K562 (cell line): Measurements from ENCODE around the gene NMNAT3. TPM values are rescaled to one million over a fixed set of nuclear protein-coding genes. Genes with fewer than 3 reads are reported as not detected.

Experiments
- ATAC-seq: fragments of 200-7000 bp; cut with Tn5 transposase; 3 replicates; pipeline ENCODE4 v1.9.1; 2020; ENCODE audit warnings: moderate library complexity
- BruUV-seq: library from RNA; stranded (reverse); fragments of 400-500 nt; replicated peaks from 2 replicates; lab custom pipeline; 2021; lab: Mats Ljungman, UMichigan
- CTCF ChIA-PET: fragments of 300-600 bp; formaldehyde crosslinking; extraction: SDS; loops from one replicate; lab custom pipeline; 2021; ENCODE audit warnings: low intra/inter-chr PET ratio; lab: Yijun Ruan, JAX
- POLR2A ChIA-PET: fragments of 300-600, 350-650 bp; sonication (Branson Sonifier 250); formaldehyde crosslinking; extraction: SDS; loops from one replicate; lab custom pipeline; 2021; ENCODE audit warnings: antibody characterized with exemption, inconsistent platforms; lab: Yijun Ruan, JAX
- DNase-seq, 4 experiments: peaks; one replicate each; pipeline versions ENCODE4 v3.0.0 to v3.0.0-alpha.2; 2011 to 2018; ENCODE audit warnings: low spot score in 3 of 4, mixed read lengths in 3 of 4; ENCODE audit errors: extremely low read depth in 1 of 4
- FAIRE-seq: peaks from 2 replicates; lab custom pipeline; 2011; peaks lifted over from hg19 to GRCh38; lab: Jason Lieb, UNC
- H2AFZ ChIP-seq: 2 replicates; pipeline ENCODE4 v1.6.0; 2011; ENCODE audit warnings: low read depth, low read length, control low read depth, inconsistent platforms
- H3K27ac ChIP-seq: fragments of 200-600 bp; 3 replicates; pipeline ENCODE4 v1.8.0; 2011; ENCODE audit warnings: low read depth, mild to moderate bottlenecking, control low read depth, inconsistent platforms, low read length, moderate library complexity, mixed read lengths; ENCODE audit errors: extremely low read depth
- H3K27me3 ChIP-seq, 2 experiments: fragments of 300-600 bp in 1 of 2; 2 replicates in 1 of 2; 3 replicates in 1 of 2; pipeline versions ENCODE4 v1.6.0 to v1.8.0; 2011; ENCODE audit warnings: inconsistent platforms in 2 of 2, low read length in 2 of 2, mild to moderate bottlenecking in 1 of 2, mixed read lengths in 1 of 2, moderate library complexity in 1 of 2; ENCODE audit not compliant: control insufficient read depth in 2 of 2, insufficient read depth in 2 of 2
- H3K36me3 ChIP-seq: fragments of 300-600 bp; 3 replicates; pipeline ENCODE4 v1.8.0; 2011; ENCODE audit warnings: mild to moderate bottlenecking, low read length, inconsistent platforms; ENCODE audit not compliant: control insufficient read depth, insufficient read depth
- H3K4me1 ChIP-seq, 2 experiments: fragments of 200-600 bp in 1 of 2; replicated peaks in 1 of 2; 2 replicates in 1 of 2; 3 replicates in 1 of 2; pipeline versions ENCODE4 v1.5.1 to v1.8.0; 2011; ENCODE audit warnings: inconsistent platforms in 2 of 2, low read length in 2 of 2, mild to moderate bottlenecking in 1 of 2, mixed read lengths in 1 of 2, moderate library complexity in 1 of 2; ENCODE audit not compliant: control insufficient read depth in 2 of 2, insufficient read depth in 2 of 2
- H3K4me2 ChIP-seq: 2 replicates; pipeline ENCODE4 v1.6.1; 2011; ENCODE audit warnings: low read length, control low read depth, inconsistent platforms, mixed read lengths; ENCODE audit not compliant: insufficient read depth
- H3K4me3 ChIP-seq: fragments of 200-600 bp; sonication (generic), shearing (Covaris generic); 2 replicates; pipeline ENCODE4 v1.5.1; 2016; ENCODE audit warnings: control low read depth, inconsistent platforms
- H3K79me2 ChIP-seq: fragments of 200-600 bp; 3 replicates; pipeline ENCODE4 v1.8.0; 2011; ENCODE audit warnings: low read length, inconsistent platforms; ENCODE audit not compliant: control insufficient read depth, insufficient read depth
- H3K9ac ChIP-seq, 2 experiments: 2 replicates each; pipeline versions ENCODE4 v1.6.0 to v1.6.1; 2011; ENCODE audit warnings: low read depth in 2 of 2, low read length in 2 of 2, control low read depth in 1 of 2, inconsistent platforms in 1 of 2, mild to moderate bottlenecking in 1 of 2, mixed read lengths in 1 of 2; ENCODE audit not compliant: insufficient read depth in 1 of 2
- H3K9me1 ChIP-seq: one replicate; pipeline ENCODE4 v1.6.0; 2011; ENCODE audit warnings: inconsistent platforms, mild to moderate bottlenecking, low read length, moderate library complexity; ENCODE audit not compliant: control insufficient read depth, insufficient read depth
- H3K9me3 ChIP-seq: replicated peaks from 2 replicates; pipeline ENCODE4 v1.5.1; 2011; ENCODE audit warnings: low read depth, low read length, inconsistent platforms; ENCODE audit not compliant: control insufficient read depth, insufficient read depth
- H4K20me1 ChIP-seq: replicated peaks from 2 replicates; pipeline ENCODE4 v1.6.1; 2011; ENCODE audit warnings: low read length, inconsistent platforms, mixed read lengths; ENCODE audit not compliant: control insufficient read depth, insufficient read depth
- SP1 ChIP-seq: sonication (generic); formaldehyde crosslinking; IDR thresholded peaks from 2 replicates; pipeline ENCODE4 v1.8.1; 2022; ENCODE audit warnings: mild to moderate bottlenecking, missing genetic modification reagents
- ZNF3 ChIP-seq: fragments of 250-450 bp; sonication (Bioruptor Pico); IDR thresholded peaks from 2 replicates; pipeline ENCODE4 v1.5.0; 2021; ENCODE audit warnings: mild to moderate bottlenecking, moderate library complexity
- in situ Hi-C: fragments of 300-500 bp; cut with MboI; formaldehyde crosslinking; loops from 4 replicates; pipeline ENCODE4 v1.15.0; 2018; ENCODE audit warnings: inconsistent platforms, mixed read lengths
- intact Hi-C: fragments of 100-400 bp; cut with micrococcal nuclease; formaldehyde crosslinking; loops from 2 replicates; pipeline ENCODE4 v1.14.2; 2022
- polyA plus RNA-seq, 8 experiments: library from polyadenylated mRNA; depleted of rRNA in 4 of 8; stranded (reverse) in 5 of 8; unstranded in 3 of 8; fragments of >200 nt; fragmentation: Nextera tagmentation in 2 of 8; fragmentation: Illumina TruSeq in 1 of 8; extraction: Ambion mirVana in 2 of 8; extraction: Trizol in 1 of 8; gene quantifications; 2 replicates each; pipeline versions ENCODE4 v1.2.1 to v1.2.3, GENCODE V29; 2011 to 2014; ENCODE audit warnings: inconsistent platforms in 1 of 8, missing spikeins in 1 of 8
- total RNA-seq, 7 experiments: library from RNA; depleted of rRNA in 6 of 7; stranded (reverse); fragments of >200 nt in 6 of 7; fragmentation: Illumina TruSeq in 2 of 7; extraction: Trizol in 2 of 7; gene quantifications; 2 replicates each; pipeline versions ENCODE4 v1.2.1 to v1.2.3, GENCODE V29; 2011 to 2021; ENCODE audit warnings: low replicate concordance in 1 of 7
- TF ChIP-seq, protein P1 (sequence below): sonication (generic); formaldehyde crosslinking; IDR thresholded peaks from 2 replicates; pipeline ENCODE4 v1.8.1; 2023; ENCODE audit warnings: mild to moderate bottlenecking, missing genetic modification reagents
- TF ChIP-seq, protein P2 (sequence below): fragments of 250-450 bp; sonication (Bioruptor Pico); IDR thresholded peaks from 2 replicates; pipeline ENCODE4 v1.5.0; 2020; ENCODE audit warnings: mild to moderate bottlenecking

Gene NMNAT3
- total and polyA plus RNA-seq, 9 of the 15 experiments (the other 6 are each of a cell fraction or from before 2014, with no cell fraction given), result 2.3 to 12.5 (median 6.6) TPM

DNA sequence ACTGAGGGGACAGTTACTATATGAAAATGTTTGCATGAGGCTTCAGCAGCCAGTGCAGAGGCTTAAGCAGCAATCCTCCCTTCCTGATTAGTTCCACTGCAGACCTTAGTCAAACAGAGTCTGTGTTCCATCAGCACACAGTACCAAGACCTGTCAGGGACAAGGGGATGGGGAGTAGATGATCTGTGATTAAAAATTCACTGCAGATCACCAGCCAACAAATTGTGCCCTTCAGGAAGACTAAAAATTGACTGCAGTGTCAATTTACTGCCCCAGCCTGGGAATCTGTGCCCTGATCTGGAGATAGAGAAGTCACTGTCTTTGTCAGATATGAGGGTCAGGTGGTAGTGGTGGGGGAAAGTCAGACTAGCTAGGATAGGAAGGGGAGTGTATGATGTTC, 13.8 kb upstream of the NMNAT3 start:
- Histone ChIP-seq H4K20me1 (no peaks in the 10 kb centered on the region), H3K9me1 (no peaks in the 10 kb centered on the region), H3K9me3 (no peaks in the 10 kb centered on the region), H3K36me3 (no peaks in the 10 kb centered on the region), H3K27me3 (peaks cover 0 to under 1% of the 10 kb centered on the region in 2 experiments; a peak in 3 of 5 replicates), H3K4me2 (no peak overlapping the region), H3K27ac (no peak overlapping the region), H3K4me3 (no peak overlapping the region), H2AFZ (no peak overlapping the region), H3K79me2 (no peaks in the 10 kb centered on the region), H3K4me1 (no peaks in the 10 kb centered on the region), H3K9ac (no peak overlapping the region)
- ATAC-seq (no peak), DNase-seq (no peak), FAIRE-seq (no peak)
- TF ChIP-seq, protein P1, sequence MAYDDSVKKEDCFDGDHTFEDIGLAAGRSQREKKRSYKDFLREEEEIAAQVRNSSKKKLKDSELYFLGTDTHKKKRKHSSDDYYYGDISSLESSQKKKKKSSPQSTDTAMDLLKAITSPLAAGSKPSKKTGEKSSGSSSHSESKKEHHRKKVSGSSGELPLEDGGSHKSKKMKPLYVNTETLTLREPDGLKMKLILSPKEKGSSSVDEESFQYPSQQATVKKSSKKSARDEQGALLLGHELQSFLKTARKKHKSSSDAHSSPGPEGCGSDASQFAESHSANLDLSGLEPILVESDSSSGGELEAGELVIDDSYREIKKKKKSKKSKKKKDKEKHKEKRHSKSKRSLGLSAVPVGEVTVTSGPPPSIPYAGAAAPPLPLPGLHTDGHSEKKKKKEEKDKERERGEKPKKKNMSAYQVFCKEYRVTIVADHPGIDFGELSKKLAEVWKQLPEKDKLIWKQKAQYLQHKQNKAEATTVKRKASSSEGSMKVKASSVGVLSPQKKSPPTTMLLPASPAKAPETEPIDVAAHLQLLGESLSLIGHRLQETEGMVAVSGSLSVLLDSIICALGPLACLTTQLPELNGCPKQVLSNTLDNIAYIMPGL (CRISPR knock-in tag), result no peak
- TF ChIP-seq SP1 (CRISPR knock-in tag), result no peak
- TF ChIP-seq, protein P2, sequence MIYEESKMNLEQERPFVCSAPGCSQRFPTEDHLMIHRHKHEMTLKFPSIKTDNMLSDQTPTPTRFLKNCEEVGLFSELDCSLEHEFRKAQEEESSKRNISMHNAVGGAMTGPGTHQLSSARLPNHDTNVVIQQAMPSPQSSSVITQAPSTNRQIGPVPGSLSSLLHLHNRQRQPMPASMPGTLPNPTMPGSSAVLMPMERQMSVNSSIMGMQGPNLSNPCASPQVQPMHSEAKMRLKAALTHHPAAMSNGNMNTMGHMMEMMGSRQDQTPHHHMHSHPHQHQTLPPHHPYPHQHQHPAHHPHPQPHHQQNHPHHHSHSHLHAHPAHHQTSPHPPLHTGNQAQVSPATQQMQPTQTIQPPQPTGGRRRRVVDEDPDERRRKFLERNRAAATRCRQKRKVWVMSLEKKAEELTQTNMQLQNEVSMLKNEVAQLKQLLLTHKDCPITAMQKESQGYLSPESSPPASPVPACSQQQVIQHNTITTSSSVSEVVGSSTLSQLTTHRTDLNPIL (CRISPR knock-in tag), result no peak
- no peak for TF ChIP-seq ZNF3 (CRISPR knock-in tag)
- BruUV-seq, result no TSS peak
- in situ Hi-C loops, result no loop called here
- intact Hi-C loops, result no loop called here
- ChIA-PET CTCF (no interaction called here), POLR2A (no interaction called here)
